K562 (cell line): Measurements from ENCODE around the gene CNKSR3. TPM values are rescaled to one million over a fixed set of nuclear protein-coding genes. Genes with fewer than 3 reads are reported as not detected.

Experiments used
- CHD1 ChIP-seq: fragments of 200-600 bp; sonication (generic); IDR thresholded peaks from one replicate; pipeline ENCODE4 v1.6.1; 2012; ENCODE audit warnings: mild to moderate bottlenecking, moderate library complexity, low read length, inconsistent platforms
- CSDE1 ChIP-seq, 2 experiments: fragments of 450-650 bp; IDR thresholded peaks; 2 replicates each; pipeline ENCODE4 v1.6.1; 2016; ENCODE audit warnings: mild to moderate bottlenecking in 1 of 2
- HDAC6 ChIP-seq: IDR thresholded peaks from 2 replicates; pipeline ENCODE4 v1.6.1; 2012; ENCODE audit warnings: low read depth, mild to moderate bottlenecking, control low read depth, inconsistent platforms, low read length, moderate library complexity
- HNRNPK ChIP-seq: fragments of 200-400 bp; formaldehyde crosslinking; IDR thresholded peaks from one replicate; pipeline ENCODE4 v1.6.1; 2018; ENCODE audit warnings: mild to moderate bottlenecking, low read depth, low read length; ENCODE audit not compliant: poor library complexity, severe bottlenecking
- KDM1A ChIP-seq, 2 experiments: fragments of 450-650 bp; IDR thresholded peaks; 2 replicates each; pipeline ENCODE4 v1.6.1; 2016; ENCODE audit warnings: mild to moderate bottlenecking in 2 of 2
- TEAD4 ChIP-seq, 2 experiments: sonication (generic) in 1 of 2; formaldehyde crosslinking in 1 of 2; IDR thresholded peaks; 2 replicates each; pipeline versions ENCODE4 v1.6.1 to v1.8.0; 2012 to 2022; ENCODE audit warnings: borderline replicate concordance in 1 of 2, inconsistent platforms in 1 of 2, low read length in 1 of 2, mild to moderate bottlenecking in 1 of 2, missing genetic modification reagents in 1 of 2
- YY1 ChIP-seq, 3 experiments: IDR thresholded peaks; 2 replicates each; pipeline ENCODE4 v1.6.1; 2011; ENCODE audit warnings: low read length in 2 of 3, mild to moderate bottlenecking in 2 of 3, moderate library complexity in 2 of 3, borderline replicate concordance in 1 of 3, control low read depth in 1 of 3, low read depth in 1 of 3; ENCODE audit not compliant: insufficient read depth in 3 of 3, insufficient replicate concordance in 2 of 3, control insufficient read depth in 1 of 3, insufficient read length in 1 of 3; ENCODE audit errors: extremely low read depth in 1 of 3
- ZNF263 ChIP-seq: sonication (generic); formaldehyde crosslinking; IDR thresholded peaks from 2 replicates; pipeline ENCODE4 v1.8.0; 2022; ENCODE audit warnings: mild to moderate bottlenecking, missing genetic modification reagents, borderline replicate concordance
- polyA plus RNA-seq, 8 experiments: library from polyadenylated mRNA; depleted of rRNA in 4 of 8; stranded (reverse) in 5 of 8; unstranded in 3 of 8; fragments of >200 nt; fragmentation: Nextera tagmentation in 2 of 8; fragmentation: Illumina TruSeq in 1 of 8; extraction: Ambion mirVana in 2 of 8; extraction: Trizol in 1 of 8; gene quantifications; 2 replicates each; pipeline versions ENCODE4 v1.2.1 to v1.2.3, GENCODE V29; 2011 to 2014; ENCODE audit warnings: inconsistent platforms in 1 of 8, missing spikeins in 1 of 8
- total RNA-seq, 7 experiments: library from RNA; depleted of rRNA in 6 of 7; stranded (reverse); fragments of >200 nt in 6 of 7; fragmentation: Illumina TruSeq in 2 of 7; extraction: Trizol in 2 of 7; gene quantifications; 2 replicates each; pipeline versions ENCODE4 v1.2.1 to v1.2.3, GENCODE V29; 2011 to 2021; ENCODE audit warnings: low replicate concordance in 1 of 7
- TF ChIP-seq, protein P1 (sequence below): sonication (generic); formaldehyde crosslinking; IDR thresholded peaks from 2 replicates; pipeline ENCODE4 v1.8.1; 2023; ENCODE audit warnings: mild to moderate bottlenecking, missing genetic modification reagents
- TF ChIP-seq, protein P2 (sequence below): fragments of 450-650 bp; IDR thresholded peaks from 2 replicates; pipeline ENCODE4 v1.6.1; 2016; ENCODE audit warnings: mild to moderate bottlenecking, moderate library complexity

Gene CNKSR3
- total and polyA plus RNA-seq, 9 of the 15 experiments (the other 6 are each of a cell fraction or from before 2014, with no cell fraction given), result 4.5 to 29.6 (median 9.5) TPM

DNA sequence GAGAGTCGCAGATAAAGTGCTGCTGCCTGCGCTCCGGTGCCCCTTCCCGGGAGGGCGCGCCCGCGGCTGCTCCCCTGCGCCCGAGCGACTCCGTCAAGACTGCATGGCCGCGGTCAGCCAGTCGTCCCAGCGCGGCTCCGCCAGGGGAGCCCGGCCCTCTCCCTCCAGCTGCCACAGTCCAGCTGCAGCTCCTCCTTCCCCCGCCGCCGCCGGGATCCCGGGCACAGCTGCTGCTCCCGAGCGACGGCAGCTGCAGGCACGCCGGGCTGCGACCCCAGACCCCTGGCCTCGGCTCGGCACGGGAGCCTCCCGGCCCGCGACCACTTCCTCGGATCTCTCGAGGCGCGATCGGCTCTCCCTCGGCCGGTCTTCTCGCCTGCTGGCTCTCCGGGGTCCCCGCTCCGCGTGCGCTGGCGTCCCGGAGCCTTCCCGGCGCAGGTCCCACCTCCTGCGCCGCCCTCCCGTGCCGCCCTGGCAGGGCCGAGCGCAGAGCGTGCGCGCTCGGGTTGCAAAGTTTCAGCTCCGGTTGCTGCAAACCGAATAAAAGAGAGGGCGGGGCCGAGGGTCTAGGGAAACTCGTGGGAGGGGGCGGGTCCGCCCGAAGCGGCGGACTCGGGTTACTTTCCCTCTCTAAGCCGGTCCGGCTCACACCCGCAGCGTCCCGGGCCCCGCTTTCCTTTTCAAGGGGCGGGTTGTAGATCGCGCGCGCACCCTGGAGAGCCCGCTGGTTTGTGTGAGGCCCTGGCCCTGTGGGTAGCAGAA, at the start of gene CNKSR3 (continued):
- TF ChIP-seq, protein P1, sequence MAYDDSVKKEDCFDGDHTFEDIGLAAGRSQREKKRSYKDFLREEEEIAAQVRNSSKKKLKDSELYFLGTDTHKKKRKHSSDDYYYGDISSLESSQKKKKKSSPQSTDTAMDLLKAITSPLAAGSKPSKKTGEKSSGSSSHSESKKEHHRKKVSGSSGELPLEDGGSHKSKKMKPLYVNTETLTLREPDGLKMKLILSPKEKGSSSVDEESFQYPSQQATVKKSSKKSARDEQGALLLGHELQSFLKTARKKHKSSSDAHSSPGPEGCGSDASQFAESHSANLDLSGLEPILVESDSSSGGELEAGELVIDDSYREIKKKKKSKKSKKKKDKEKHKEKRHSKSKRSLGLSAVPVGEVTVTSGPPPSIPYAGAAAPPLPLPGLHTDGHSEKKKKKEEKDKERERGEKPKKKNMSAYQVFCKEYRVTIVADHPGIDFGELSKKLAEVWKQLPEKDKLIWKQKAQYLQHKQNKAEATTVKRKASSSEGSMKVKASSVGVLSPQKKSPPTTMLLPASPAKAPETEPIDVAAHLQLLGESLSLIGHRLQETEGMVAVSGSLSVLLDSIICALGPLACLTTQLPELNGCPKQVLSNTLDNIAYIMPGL (CRISPR knock-in tag), result 0 out of 2 replicates have a peak, but pooled peaks have one; percentile 63
- TF ChIP-seq TEAD4 (IDR thresholded peaks at IDR 0.05; ENCODE audit: low read length) (no peak), TEAD4 (CRISPR knock-in tag; IDR thresholded peaks at IDR 0.05; ENCODE audit: borderline replicate concordance) (0 out of 2 replicates have a peak, but pooled peaks have one; percentile 54), YY1 (IDR thresholded peaks at IDR 0.05; ENCODE audit: borderline replicate concordance in 1 of 3, control insufficient read depth in 1 of 3, extremely low read depth in 1 of 3, insufficient read depth in 3 of 3, insufficient read length in 1 of 3, insufficient replicate concordance in 2 of 3, low read depth in 1 of 3, low read length in 2 of 3) (peak in 2 of 3 experiments; percentile 42 to 65), HNRNPK (peak; percentile 66), KDM1A (IDR thresholded peaks at IDR 0.05) (no peak), CSDE1 (IDR thresholded peaks at IDR 0.05) (no peak), HDAC6 (peak; percentile 76; the same call in 1 of the 2 replicates), CHD1 (peak; percentile 1), ZNF263 (CRISPR knock-in tag) (no peak; the same call in 1 of the 2 replicates)
- TF ChIP-seq, protein P2, sequence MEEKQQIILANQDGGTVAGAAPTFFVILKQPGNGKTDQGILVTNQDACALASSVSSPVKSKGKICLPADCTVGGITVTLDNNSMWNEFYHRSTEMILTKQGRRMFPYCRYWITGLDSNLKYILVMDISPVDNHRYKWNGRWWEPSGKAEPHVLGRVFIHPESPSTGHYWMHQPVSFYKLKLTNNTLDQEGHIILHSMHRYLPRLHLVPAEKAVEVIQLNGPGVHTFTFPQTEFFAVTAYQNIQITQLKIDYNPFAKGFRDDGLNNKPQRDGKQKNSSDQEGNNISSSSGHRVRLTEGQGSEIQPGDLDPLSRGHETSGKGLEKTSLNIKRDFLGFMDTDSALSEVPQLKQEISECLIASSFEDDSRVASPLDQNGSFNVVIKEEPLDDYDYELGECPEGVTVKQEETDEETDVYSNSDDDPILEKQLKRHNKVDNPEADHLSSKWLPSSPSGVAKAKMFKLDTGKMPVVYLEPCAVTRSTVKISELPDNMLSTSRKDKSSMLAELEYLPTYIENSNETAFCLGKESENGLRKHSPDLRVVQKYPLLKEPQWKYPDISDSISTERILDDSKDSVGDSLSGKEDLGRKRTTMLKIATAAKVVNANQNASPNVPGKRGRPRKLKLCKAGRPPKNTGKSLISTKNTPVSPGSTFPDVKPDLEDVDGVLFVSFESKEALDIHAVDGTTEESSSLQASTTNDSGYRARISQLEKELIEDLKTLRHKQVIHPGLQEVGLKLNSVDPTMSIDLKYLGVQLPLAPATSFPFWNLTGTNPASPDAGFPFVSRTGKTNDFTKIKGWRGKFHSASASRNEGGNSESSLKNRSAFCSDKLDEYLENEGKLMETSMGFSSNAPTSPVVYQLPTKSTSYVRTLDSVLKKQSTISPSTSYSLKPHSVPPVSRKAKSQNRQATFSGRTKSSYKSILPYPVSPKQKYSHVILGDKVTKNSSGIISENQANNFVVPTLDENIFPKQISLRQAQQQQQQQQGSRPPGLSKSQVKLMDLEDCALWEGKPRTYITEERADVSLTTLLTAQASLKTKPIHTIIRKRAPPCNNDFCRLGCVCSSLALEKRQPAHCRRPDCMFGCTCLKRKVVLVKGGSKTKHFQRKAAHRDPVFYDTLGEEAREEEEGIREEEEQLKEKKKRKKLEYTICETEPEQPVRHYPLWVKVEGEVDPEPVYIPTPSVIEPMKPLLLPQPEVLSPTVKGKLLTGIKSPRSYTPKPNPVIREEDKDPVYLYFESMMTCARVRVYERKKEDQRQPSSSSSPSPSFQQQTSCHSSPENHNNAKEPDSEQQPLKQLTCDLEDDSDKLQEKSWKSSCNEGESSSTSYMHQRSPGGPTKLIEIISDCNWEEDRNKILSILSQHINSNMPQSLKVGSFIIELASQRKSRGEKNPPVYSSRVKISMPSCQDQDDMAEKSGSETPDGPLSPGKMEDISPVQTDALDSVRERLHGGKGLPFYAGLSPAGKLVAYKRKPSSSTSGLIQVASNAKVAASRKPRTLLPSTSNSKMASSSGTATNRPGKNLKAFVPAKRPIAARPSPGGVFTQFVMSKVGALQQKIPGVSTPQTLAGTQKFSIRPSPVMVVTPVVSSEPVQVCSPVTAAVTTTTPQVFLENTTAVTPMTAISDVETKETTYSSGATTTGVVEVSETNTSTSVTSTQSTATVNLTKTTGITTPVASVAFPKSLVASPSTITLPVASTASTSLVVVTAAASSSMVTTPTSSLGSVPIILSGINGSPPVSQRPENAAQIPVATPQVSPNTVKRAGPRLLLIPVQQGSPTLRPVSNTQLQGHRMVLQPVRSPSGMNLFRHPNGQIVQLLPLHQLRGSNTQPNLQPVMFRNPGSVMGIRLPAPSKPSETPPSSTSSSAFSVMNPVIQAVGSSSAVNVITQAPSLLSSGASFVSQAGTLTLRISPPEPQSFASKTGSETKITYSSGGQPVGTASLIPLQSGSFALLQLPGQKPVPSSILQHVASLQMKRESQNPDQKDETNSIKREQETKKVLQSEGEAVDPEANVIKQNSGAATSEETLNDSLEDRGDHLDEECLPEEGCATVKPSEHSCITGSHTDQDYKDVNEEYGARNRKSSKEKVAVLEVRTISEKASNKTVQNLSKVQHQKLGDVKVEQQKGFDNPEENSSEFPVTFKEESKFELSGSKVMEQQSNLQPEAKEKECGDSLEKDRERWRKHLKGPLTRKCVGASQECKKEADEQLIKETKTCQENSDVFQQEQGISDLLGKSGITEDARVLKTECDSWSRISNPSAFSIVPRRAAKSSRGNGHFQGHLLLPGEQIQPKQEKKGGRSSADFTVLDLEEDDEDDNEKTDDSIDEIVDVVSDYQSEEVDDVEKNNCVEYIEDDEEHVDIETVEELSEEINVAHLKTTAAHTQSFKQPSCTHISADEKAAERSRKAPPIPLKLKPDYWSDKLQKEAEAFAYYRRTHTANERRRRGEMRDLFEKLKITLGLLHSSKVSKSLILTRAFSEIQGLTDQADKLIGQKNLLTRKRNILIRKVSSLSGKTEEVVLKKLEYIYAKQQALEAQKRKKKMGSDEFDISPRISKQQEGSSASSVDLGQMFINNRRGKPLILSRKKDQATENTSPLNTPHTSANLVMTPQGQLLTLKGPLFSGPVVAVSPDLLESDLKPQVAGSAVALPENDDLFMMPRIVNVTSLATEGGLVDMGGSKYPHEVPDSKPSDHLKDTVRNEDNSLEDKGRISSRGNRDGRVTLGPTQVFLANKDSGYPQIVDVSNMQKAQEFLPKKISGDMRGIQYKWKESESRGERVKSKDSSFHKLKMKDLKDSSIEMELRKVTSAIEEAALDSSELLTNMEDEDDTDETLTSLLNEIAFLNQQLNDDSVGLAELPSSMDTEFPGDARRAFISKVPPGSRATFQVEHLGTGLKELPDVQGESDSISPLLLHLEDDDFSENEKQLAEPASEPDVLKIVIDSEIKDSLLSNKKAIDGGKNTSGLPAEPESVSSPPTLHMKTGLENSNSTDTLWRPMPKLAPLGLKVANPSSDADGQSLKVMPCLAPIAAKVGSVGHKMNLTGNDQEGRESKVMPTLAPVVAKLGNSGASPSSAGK, result peak; percentile 66
